ENCODE data around the gene MOV10.
"Not testable (repeated sequence)": the region's sequence is repeated elsewhere in the genome, so short reads cannot be mapped to it uniquely, and the experiment has no call there.

Gene MOV10

GRCh38 chr1:112674440-112674985 is at the start of gene MOV10:
TSS of gene MOV10 (plus strand) at chr1:112674659. CDS start at chr1:112674913, 254 bp downstream.
- intact Hi-C loops (cut with DNase I): loop anchor here (5.0 kb wide), 1 partner anchor 52 kb away; no protein-coding TSS in a partner anchor
- DNase-seq: peak in 39 of 42 donors; percentile 17 to 82 (median 59)

GRCh38 chr1:112625696-112626095 is 48.8 kb upstream of the MOV10 start:
- DNase-seq: peak in 12 of 42 donors; percentile 16 to 77 (median 28)
- intact Hi-C loops (cut with DNase I): loop anchor here (2.0 kb wide), 1 partner anchor 81 kb away; the partner anchor contains the start of gene RHOC

GRCh38 chr1:112626193-112626592 is 48.3 kb upstream of the MOV10 start:
- no peak for DNase-seq
- intact Hi-C loops (cut with DNase I): no loop called here

- intact Hi-C loops (cut with DNase I): no loop called here
Measured at GRCh38 chr1:112626887-112627286, 47.6 kb upstream of the MOV10 start.

GRCh38 chr1:112628516-112628915 is 45.9 kb upstream of the MOV10 start:
- intact Hi-C loops (cut with DNase I): no loop called here
- no peak for DNase-seq

More at GRCh38 chr1:112626887-112627286, 47.6 kb upstream of the MOV10 start:
- DNase-seq: no peak

- intact Hi-C loops (cut with DNase I): no loop called here
Measured at GRCh38 chr1:112629256-112629655, 45.2 kb upstream of the MOV10 start.

GRCh38 chr1:112633628-112634027 is 40.8 kb upstream of the MOV10 start:
- intact Hi-C loops (cut with DNase I): no loop called here

More at GRCh38 chr1:112629256-112629655, 45.2 kb upstream of the MOV10 start:
- DNase-seq: no peak

GRCh38 chr1:112634367-112634766 is 40.1 kb upstream of the MOV10 start:
- no peak for DNase-seq
- intact Hi-C loops (cut with DNase I): no loop called here

More at GRCh38 chr1:112633628-112634027, 40.8 kb upstream of the MOV10 start:
- no peak for DNase-seq

- intact Hi-C loops (cut with DNase I): no loop called here
Measured at GRCh38 chr1:112636056-112636455, 38.4 kb upstream of the MOV10 start.

GRCh38 chr1:112636597-112637253 is 37.7 kb upstream of the MOV10 start:
- intact Hi-C loops (cut with DNase I): no loop called here
- no peak for DNase-seq

More at GRCh38 chr1:112636056-112636455, 38.4 kb upstream of the MOV10 start:
- DNase-seq: no peak

- peak in 24 of 42 donors; percentile 4 to 75 (median 35) for DNase-seq
- intact Hi-C loops (cut with DNase I): no loop called here
Measured at GRCh38 chr1:112637254-112638109, 37.0 kb upstream of the MOV10 start.

- no peak for DNase-seq
- intact Hi-C loops (cut with DNase I): no loop called here
Measured at GRCh38 chr1:112638110-112638428, 36.4 kb upstream of the MOV10 start.

- intact Hi-C loops (cut with DNase I): not testable (repeated sequence)
- DNase-seq: peak in 12 of 42 donors; percentile 9 to 54 (median 21)
Measured at GRCh38 chr1:112640437-112640836, 34.0 kb upstream of the MOV10 start.

GRCh38 chr1:112643080-112643479 is 31.4 kb upstream of the MOV10 start:
- intact Hi-C loops (cut with DNase I): no loop called here
- no peak for DNase-seq

GRCh38 chr1:112646225-112646624 is 28.2 kb upstream of the MOV10 start:
- intact Hi-C loops (cut with DNase I): no loop called here
- no peak for DNase-seq

- no peak for DNase-seq
- intact Hi-C loops (cut with DNase I): no loop called here
Measured at GRCh38 chr1:112651205-112651604, 23.3 kb upstream of the MOV10 start.

- no peak for DNase-seq
Measured at GRCh38 chr1:112665857-112666256, 8.6 kb upstream of the MOV10 start.

GRCh38 chr1:112666946-112667345 is 7.5 kb upstream of the MOV10 start:
- intact Hi-C loops (cut with DNase I): no loop called here
- DNase-seq: no peak

More at GRCh38 chr1:112665857-112666256, 8.6 kb upstream of the MOV10 start:
- intact Hi-C loops (cut with DNase I): no loop called here

GRCh38 chr1:112672009-112672408 is 2.5 kb upstream of the MOV10 start:
- intact Hi-C loops (cut with DNase I): loop anchor here (5.0 kb wide), 1 partner anchor 50 kb away; no protein-coding TSS in a partner anchor
- DNase-seq: no peak

- no peak for DNase-seq
- intact Hi-C loops (cut with DNase I): loop anchor here (5.0 kb wide), 1 partner anchor 51 kb away; no protein-coding TSS in a partner anchor
Measured at GRCh38 chr1:112672842-112673241, 1.6 kb upstream of the MOV10 start.

Data from head of caudate nucleus (tissue), 42 donors.